Measurements from ENCODE around the gene WFDC1. TPM values are rescaled to one million over a fixed set of nuclear protein-coding genes. Genes with fewer than 3 reads are reported as not detected.

WFDC1 gene
- total RNA-seq, 1 experiment from 2014 or later = 0.97 TPM

DNA sequence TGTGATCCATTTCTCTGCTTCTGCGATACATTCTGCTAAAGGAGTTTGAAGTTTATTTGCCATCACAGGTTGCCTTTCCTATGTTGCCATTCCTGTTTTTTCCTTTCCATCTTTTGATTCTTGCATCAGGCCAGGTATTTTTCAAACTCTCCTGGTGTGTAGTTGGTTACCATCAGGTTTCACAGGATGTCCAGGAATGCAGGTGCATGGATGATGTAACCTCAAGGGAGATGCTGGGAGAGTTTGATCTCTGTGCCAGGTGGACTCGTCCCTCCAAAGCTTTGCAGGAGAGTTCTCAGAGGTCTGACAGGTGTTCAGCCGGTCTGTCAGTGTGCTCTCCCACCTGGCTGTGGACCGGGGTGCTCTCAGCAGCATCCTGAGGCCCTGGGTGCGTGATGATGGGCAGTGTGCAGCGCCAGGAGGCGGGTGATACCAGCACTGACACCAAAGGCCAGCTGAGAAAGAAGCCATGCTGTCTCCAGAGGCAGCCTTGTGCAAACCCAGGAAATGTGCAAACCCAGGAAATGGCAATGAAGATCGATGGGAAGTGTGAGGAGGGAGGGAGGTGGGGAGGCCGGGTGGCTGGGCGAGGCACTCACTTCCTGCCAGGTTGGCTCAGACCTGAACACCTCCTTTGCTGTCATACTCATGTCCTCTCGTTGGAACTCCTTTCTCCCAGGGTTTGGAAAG, 75.4 kb downstream of the WFDC1 start:
- Histone ChIP-seq H3K27me3 (ENCODE audit: control insufficient read depth, insufficient read depth, low read length) (peaks cover 27% of the 10 kb centered on the region), H3K4me3 (ENCODE audit: insufficient read depth, low read depth, low read length) (no peak overlapping the region), H3K36me3 (replicated peaks; ENCODE audit: control insufficient read depth, insufficient read depth, low read length) (no peaks in the 10 kb centered on the region)
- no peak for DNase-seq

DNA sequence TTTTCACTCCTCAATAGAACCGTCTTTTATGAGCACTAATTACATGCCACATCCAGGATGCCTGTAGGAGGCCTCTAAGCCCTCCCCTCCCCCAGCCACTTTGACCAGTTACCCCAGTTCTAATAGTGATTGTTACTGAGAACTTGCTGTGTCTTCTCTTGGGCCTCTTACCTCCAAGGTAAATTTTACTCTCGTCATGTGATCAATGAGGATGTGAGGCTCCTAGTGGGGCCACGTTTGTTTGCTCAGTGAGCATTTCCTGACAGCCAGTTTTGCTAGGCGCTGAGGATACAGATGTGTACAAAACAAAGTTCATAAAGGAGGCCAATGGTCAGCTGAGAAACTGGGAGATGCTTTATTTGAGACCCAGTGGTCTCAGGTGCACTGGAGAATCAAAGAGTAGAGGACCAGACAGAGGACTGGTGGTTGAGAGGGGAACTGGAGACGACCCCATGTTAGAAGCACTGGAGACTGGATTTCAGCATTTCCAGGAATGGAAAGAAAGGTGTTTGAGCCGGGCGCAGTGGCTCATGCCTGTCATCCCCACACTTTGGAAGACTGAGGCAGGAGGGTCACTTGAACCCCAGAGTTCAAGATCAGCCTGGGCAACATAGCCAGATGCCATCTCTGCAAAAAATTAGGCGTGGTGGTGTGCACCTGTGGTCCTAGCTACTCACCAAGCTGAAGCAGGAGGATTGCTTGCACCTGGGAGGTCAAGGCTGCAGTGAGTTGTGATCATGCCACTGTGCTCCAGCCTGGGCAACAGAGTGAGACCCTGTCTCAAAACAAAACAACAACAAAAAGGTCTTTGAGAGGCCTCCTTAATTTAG, 76.3 kb downstream of the WFDC1 start:
- H3K27me3 ChIP-seq (ENCODE audit: control insufficient read depth, insufficient read depth, low read length) = peaks cover 27% of the 10 kb centered on the region
- H3K36me3 ChIP-seq (replicated peaks; ENCODE audit: control insufficient read depth, insufficient read depth, low read length) = no peaks in the 10 kb centered on the region
- no peak for DNase-seq
- H3K4me3 ChIP-seq (ENCODE audit: insufficient read depth, low read depth, low read length) = no peak overlapping the region

DNA sequence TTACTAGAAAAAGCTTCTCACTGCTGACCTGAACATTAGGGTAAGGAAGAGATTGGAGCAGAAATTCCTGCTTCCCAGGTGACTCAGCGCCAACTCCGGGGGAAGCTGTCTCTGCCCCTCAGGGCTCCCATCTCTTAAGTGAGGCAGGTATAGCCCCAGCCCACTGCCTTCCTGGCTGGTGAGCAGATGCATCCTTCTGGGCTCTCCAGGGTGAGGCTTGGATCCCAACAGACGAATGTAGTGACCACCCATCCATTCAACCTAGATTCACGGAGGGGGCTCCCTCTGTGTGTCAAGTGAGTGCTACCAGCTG, 76.8 kb downstream of the WFDC1 start:
- Histone ChIP-seq H3K36me3 (replicated peaks; ENCODE audit: control insufficient read depth, insufficient read depth, low read length) (no peaks in the 10 kb centered on the region), H3K27me3 (ENCODE audit: control insufficient read depth, insufficient read depth, low read length) (peaks cover 27% of the 10 kb centered on the region), H3K4me3 (ENCODE audit: insufficient read depth, low read depth, low read length) (no peak overlapping the region)
- no peak for DNase-seq

DNA sequence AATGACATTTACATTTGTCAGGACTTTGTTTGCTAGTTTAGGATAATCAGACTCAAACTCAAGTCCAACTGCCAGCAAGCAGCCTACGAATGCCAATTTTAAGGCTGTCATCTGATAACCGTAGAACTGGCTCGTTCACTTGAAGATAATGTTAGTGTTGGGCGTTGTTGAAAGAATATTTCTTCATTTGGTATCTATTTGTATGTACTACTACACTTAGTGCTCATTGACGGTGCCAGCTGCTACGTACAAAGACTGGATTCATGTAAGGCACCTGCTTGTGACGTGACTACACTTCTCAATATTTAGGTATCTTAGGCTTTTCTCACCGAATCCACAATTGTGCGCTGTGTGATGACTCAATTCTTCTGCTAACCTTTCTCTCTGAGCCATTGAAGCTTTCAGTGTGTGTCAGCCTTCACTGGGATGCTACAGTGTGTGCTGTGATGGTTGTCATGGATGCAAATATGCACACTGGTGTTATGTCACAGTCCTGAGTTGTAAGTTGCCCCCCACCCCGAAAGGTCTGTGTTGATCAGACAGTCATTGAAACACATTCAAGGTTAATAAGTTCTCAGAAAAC, 79.3 kb downstream of the WFDC1 start:
- no peak overlapping the region for H3K4me3 ChIP-seq (ENCODE audit: insufficient read depth, low read depth, low read length)
- no peaks in the 10 kb centered on the region for H3K36me3 ChIP-seq (replicated peaks; ENCODE audit: control insufficient read depth, insufficient read depth, low read length)
- DNase-seq = no peak
- peaks cover 6% of the 10 kb centered on the region for H3K27me3 ChIP-seq (ENCODE audit: control insufficient read depth, insufficient read depth, low read length)

DNA sequence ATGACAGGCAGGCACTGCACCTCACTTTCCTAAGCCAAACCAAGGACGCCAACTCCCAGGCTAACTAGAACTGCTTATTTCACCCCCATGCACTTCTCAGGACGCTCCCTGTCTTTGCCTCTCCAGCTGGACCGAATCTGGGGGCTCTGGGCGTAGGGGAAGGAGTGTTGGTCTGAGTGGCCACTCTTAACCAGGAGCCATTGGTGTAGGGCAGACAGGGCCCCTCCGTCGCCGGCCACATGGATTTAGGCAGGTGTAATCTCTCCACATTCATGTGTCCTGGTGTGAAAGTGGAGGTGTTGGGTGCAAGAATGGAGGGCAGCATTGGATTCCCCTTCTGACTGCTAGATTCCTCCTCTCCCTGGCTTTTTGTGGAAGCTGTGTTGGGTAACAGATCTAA, 83.4 kb downstream of the WFDC1 start:
- H3K36me3 ChIP-seq (replicated peaks; ENCODE audit: control insufficient read depth, insufficient read depth, low read length) = no peaks in the 10 kb centered on the region
- no peak overlapping the region for H3K4me3 ChIP-seq (ENCODE audit: insufficient read depth, low read depth, low read length)
- DNase-seq = no peak
- H3K27me3 ChIP-seq (ENCODE audit: control insufficient read depth, insufficient read depth, low read length) = no peaks in the 10 kb centered on the region

DNA sequence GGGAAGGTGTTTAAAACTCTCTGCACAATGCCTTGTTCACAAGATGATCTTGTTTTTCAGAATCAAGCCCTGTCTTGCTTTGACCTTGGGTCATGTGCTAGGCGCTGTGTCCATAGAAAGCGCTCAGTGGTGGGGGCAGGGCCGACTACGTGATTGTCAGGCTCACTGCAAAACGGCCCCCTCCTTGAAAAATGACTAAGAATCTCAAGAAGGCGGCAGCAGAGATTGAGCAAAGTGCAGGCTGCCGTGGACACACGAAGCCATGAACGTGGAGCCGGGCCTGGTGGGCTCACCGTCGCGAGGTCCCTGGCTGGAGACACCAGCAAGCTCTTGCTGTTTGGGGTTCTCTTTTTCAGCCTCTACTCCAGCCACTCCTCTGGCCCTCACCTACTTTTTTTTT, 83.9 kb downstream of the WFDC1 start:
- no peak overlapping the region for H3K4me3 ChIP-seq (ENCODE audit: insufficient read depth, low read depth, low read length)
- DNase-seq = no peak
- no peaks in the 10 kb centered on the region for H3K36me3 ChIP-seq (replicated peaks; ENCODE audit: control insufficient read depth, insufficient read depth, low read length)
- no peaks in the 10 kb centered on the region for H3K27me3 ChIP-seq (ENCODE audit: control insufficient read depth, insufficient read depth, low read length)

DNA sequence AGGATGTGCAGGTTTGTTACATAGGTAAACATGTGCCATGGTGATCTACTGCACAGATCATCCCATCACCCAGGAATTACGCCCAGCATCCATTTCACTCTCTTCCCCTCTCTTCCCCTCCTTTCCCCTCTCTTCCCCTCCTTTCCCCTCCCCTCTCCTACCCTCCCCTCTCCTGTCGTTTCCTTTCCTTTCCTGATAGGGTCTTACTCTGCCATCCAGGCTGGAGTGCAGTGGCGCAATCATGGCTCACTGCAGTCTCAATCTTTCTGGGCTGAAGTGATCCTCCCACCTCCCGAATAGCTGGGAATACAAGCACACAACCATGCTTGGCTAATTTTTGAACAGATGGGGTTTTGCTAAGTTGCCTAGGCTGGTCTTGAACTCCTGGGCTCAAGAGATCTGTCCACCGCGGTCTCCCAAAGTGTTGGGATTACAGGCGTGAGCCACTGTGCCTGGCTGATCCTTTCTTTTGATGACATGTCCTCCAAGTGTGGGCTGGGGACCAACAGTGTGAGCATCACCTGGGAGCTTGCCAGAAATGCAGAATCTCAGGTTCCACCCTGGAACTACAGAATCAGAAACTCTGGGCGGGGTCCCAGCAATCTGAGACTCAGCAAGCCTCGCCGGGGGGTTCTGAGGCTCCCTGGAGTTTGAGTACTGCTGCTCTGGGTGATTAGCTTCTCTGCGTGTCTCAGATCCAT, 84.5 kb downstream of the WFDC1 start:
- no peaks in the 10 kb centered on the region for H3K36me3 ChIP-seq (replicated peaks; ENCODE audit: control insufficient read depth, insufficient read depth, low read length)
- DNase-seq = no peak
- no peaks in the 10 kb centered on the region for H3K27me3 ChIP-seq (ENCODE audit: control insufficient read depth, insufficient read depth, low read length)
- no peak overlapping the region for H3K4me3 ChIP-seq (ENCODE audit: insufficient read depth, low read depth, low read length)

Other genes with a start within 250 kb of the WFDC1 start
- gene MBTPS1, start 177.9 kb upstream of the WFDC1 start, total RNA-seq (2014; rRNA removed; shearing (Covaris generic)) = 32.3 and 34.4 TPM in 2 replicates
- 44.5 and 53.5 TPM in 2 replicates for gene HSDL1, start 149.7 kb upstream of the WFDC1 start, total RNA-seq (2014; rRNA removed; shearing (Covaris generic))
- 0.07 TPM in 1 of 2 replicates, not detected in the other for gene DNAAF1, start 149.6 kb upstream of the WFDC1 start, total RNA-seq (2014; rRNA removed; shearing (Covaris generic))
- 38.8 and 51.9 TPM in 2 replicates for gene TAF1C, start 107.8 kb upstream of the WFDC1 start, total RNA-seq (2014; rRNA removed; shearing (Covaris generic))
- 0.78 TPM in 1 of 2 replicates, not detected in the other for gene ADAD2, start 103.7 kb upstream of the WFDC1 start, total RNA-seq (2014; rRNA removed; shearing (Covaris generic))
- gene KCNG4, start 54.9 kb upstream of the WFDC1 start, total RNA-seq (2014; rRNA removed; shearing (Covaris generic)) = not detected in 2 replicates
- gene ATP2C2, start 73.7 kb downstream of the WFDC1 start, total RNA-seq (2014; rRNA removed; shearing (Covaris generic)) = 0.24 and 0.37 TPM in 2 replicates
- gene MEAK7, start 209.8 kb downstream of the WFDC1 start, total RNA-seq (2014; rRNA removed; shearing (Covaris generic)) = 9.2 and 11.6 TPM in 2 replicates

All from H7 (cell line).